IMR-90 (cell line): ENCODE measurements around the gene TNFRSF4. TPM values are rescaled to one million over a fixed set of nuclear protein-coding genes. Genes with fewer than 3 reads are reported as not detected.

ENCODE experiments used
- ATAC-seq: fragments of 200-7000 bp; cut with Tn5 transposase; 2 replicates; pipeline ENCODE4 v1.9.1; 2020; ENCODE audit warnings: low read depth, mild to moderate bottlenecking, moderate library complexity
- BruUV-seq: library from RNA; stranded (reverse); fragments of 400-500 nt; replicated peaks from 2 replicates; lab custom pipeline; 2021; lab: Mats Ljungman, UMichigan
- CTCF ChIA-PET: fragments of 300-600 bp; formaldehyde crosslinking; extraction: SDS; loops from one replicate; lab custom pipeline; 2021; ENCODE audit warnings: antibody characterized with exemption; lab: Yijun Ruan, JAX
- POLR2A ChIA-PET: fragments of 300-600 bp; sonication (Branson Sonifier 250); formaldehyde crosslinking; loops from one replicate; lab custom pipeline; 2022; ENCODE audit warnings: antibody characterized with exemption; ENCODE audit not compliant: unreplicated experiment; lab: Charles Lee
- DNase-seq: peaks from one replicate; pipeline ENCODE4 v3.0.0; 2013
- H2AFZ ChIP-seq: replicated peaks from 2 replicates; pipeline ENCODE3; 2013; ENCODE audit warnings: low read length, mild to moderate bottlenecking; ENCODE audit not compliant: poor library complexity
- H2AK5ac ChIP-seq: 2 replicates; pipeline ENCODE4 v1.6.1; 2013; ENCODE audit warnings: low read depth, low read length, inconsistent platforms
- H2AK9ac ChIP-seq: replicated peaks from 2 replicates; pipeline ENCODE3; 2013; ENCODE audit warnings: mild to moderate bottlenecking, low read depth, low read length, moderate library complexity; ENCODE audit not compliant: poor library complexity
- H2BK120ac ChIP-seq: 2 replicates; pipeline ENCODE4 v1.6.1; 2013; ENCODE audit warnings: low read depth, low read length, inconsistent platforms
- H2BK15ac ChIP-seq: 3 replicates; pipeline ENCODE4 v1.6.1; 2013; ENCODE audit warnings: low read depth, low read length, inconsistent platforms
- H2BK20ac ChIP-seq: 2 replicates; pipeline ENCODE4 v1.6.1; 2013; ENCODE audit warnings: low read depth, mild to moderate bottlenecking, inconsistent platforms, low read length, moderate library complexity
- H2BK5ac ChIP-seq: 2 replicates; pipeline ENCODE4 v1.6.1; 2013; ENCODE audit warnings: mild to moderate bottlenecking, low read depth, low read length, inconsistent platforms; ENCODE audit not compliant: poor library complexity, severe bottlenecking
- H3K14ac ChIP-seq: replicated peaks from 2 replicates; pipeline ENCODE4 v1.6.1; 2013; ENCODE audit warnings: low read depth, low read length, inconsistent platforms
- H3K18ac ChIP-seq: 2 replicates; pipeline ENCODE4 v1.6.1; 2013; ENCODE audit warnings: low read depth, low read length, control low read depth
- H3K23ac ChIP-seq: 2 replicates; pipeline ENCODE4 v1.6.1; 2013; ENCODE audit warnings: low read depth, low read length, inconsistent platforms
- H3K27ac ChIP-seq: 2 replicates; pipeline ENCODE4 v1.5.1; 2013; ENCODE audit warnings: mild to moderate bottlenecking, control low read depth, low read length; ENCODE audit not compliant: insufficient read depth
- H3K27me3 ChIP-seq: 2 replicates; pipeline ENCODE4 v1.6.1; 2013; ENCODE audit warnings: low read length; ENCODE audit not compliant: control insufficient read depth, insufficient read depth
- H3K36me3 ChIP-seq: 2 replicates; pipeline ENCODE4 v1.6.1; 2013; ENCODE audit warnings: low read length, mixed read lengths; ENCODE audit not compliant: control insufficient read depth, insufficient read depth
- H3K4ac ChIP-seq: 2 replicates; pipeline ENCODE4 v1.6.1; 2013; ENCODE audit warnings: low read depth, low read length, inconsistent platforms
- H3K4me1 ChIP-seq: 2 replicates; pipeline ENCODE4 v1.6.1; 2013; ENCODE audit warnings: low read length, mixed read lengths; ENCODE audit not compliant: control insufficient read depth, insufficient read depth
- H3K4me2 ChIP-seq: 2 replicates; pipeline ENCODE4 v1.6.1; 2013; ENCODE audit warnings: low read depth, mild to moderate bottlenecking, control low read depth, low read length, moderate library complexity
- H3K4me3 ChIP-seq: 2 replicates; pipeline ENCODE4 v1.5.1; 2013; ENCODE audit warnings: low read depth, mild to moderate bottlenecking, control low read depth, low read length, moderate library complexity; ENCODE audit not compliant: insufficient read depth
- H3K56ac ChIP-seq: 2 replicates; pipeline ENCODE4 v1.6.1; 2013; ENCODE audit warnings: low read length, inconsistent platforms; ENCODE audit not compliant: insufficient read depth; ENCODE audit errors: extremely low read depth
- H3K79me1 ChIP-seq, 2 experiments: 2 replicates each; pipeline ENCODE4 v1.6.1; 2013; ENCODE audit warnings: low read length in 2 of 2, inconsistent platforms in 1 of 2, low read depth in 1 of 2
- H3K9ac ChIP-seq: 2 replicates; pipeline ENCODE4 v1.6.1; 2013; ENCODE audit warnings: low read depth, low read length, control low read depth
- H3K9me1 ChIP-seq: 2 replicates; pipeline ENCODE4 v1.6.1; 2013; ENCODE audit warnings: low read length, inconsistent platforms; ENCODE audit not compliant: insufficient read depth
- H3K9me3 ChIP-seq: 2 replicates; pipeline ENCODE4 v1.6.1; 2013; ENCODE audit warnings: low read length; ENCODE audit not compliant: control insufficient read depth, insufficient read depth
- H4K20me1 ChIP-seq: 2 replicates; pipeline ENCODE4 v1.6.1; 2013; ENCODE audit warnings: low read length, inconsistent platforms; ENCODE audit not compliant: insufficient read depth
- H4K5ac ChIP-seq: 2 replicates; pipeline ENCODE4 v1.6.1; 2013; ENCODE audit warnings: mild to moderate bottlenecking, low read depth, low read length, control low read depth
- H4K8ac ChIP-seq, 2 experiments: 2 replicates each; pipeline ENCODE4 v1.6.1; 2013; ENCODE audit warnings: low read depth in 2 of 2, low read length in 2 of 2, control low read depth in 1 of 2, inconsistent platforms in 1 of 2
- H4K91ac ChIP-seq: 2 replicates; pipeline ENCODE4 v1.6.1; 2013; ENCODE audit warnings: low read depth, low read length, inconsistent platforms; ENCODE audit not compliant: insufficient read depth
- BHLHE40 ChIP-seq: fragments of 150-350 bp; IDR thresholded peaks from 2 replicates; pipeline ENCODE4 v1.6.1; 2016; ENCODE audit warnings: mild to moderate bottlenecking, low read depth, low read length
- CEBPB ChIP-seq: IDR thresholded peaks from 2 replicates; pipeline ENCODE4 v1.6.1; 2012; ENCODE audit warnings: low read depth, low read length, improper control_type of control experiment
- CHD1 ChIP-seq: IDR thresholded peaks from 2 replicates; pipeline ENCODE4 v1.6.1; 2012; ENCODE audit warnings: low read depth, low read length, improper control_type of control experiment
- ELK1 ChIP-seq: fragments of 150-350 bp; IDR thresholded peaks from 2 replicates; pipeline ENCODE4 v1.6.1; 2016; ENCODE audit warnings: low read depth, mild to moderate bottlenecking, low read length, moderate library complexity, borderline replicate concordance
- MAFK ChIP-seq: IDR thresholded peaks from 2 replicates; pipeline ENCODE4 v1.6.1; 2012; ENCODE audit warnings: low read depth, low read length, improper control_type of control experiment
- MAZ ChIP-seq: IDR thresholded peaks from 2 replicates; pipeline ENCODE4 v1.6.1; 2012; ENCODE audit warnings: low read depth, mild to moderate bottlenecking, low read length, improper control_type of control experiment, moderate library complexity, borderline replicate concordance
- MXI1 ChIP-seq: IDR thresholded peaks from 2 replicates; pipeline ENCODE4 v1.6.1; 2012; ENCODE audit warnings: low read depth, mild to moderate bottlenecking, low read length, moderate library complexity, borderline replicate concordance
- NFE2L2 ChIP-seq: fragments of 150-350 bp; IDR thresholded peaks from 2 replicates; pipeline ENCODE4 v1.6.1; 2016; ENCODE audit warnings: low read depth, mild to moderate bottlenecking, low read length
- POLR2A ChIP-seq: IDR thresholded peaks from 2 replicates; pipeline ENCODE4 v1.6.1; 2012; ENCODE audit warnings: mild to moderate bottlenecking, low read depth, low read length
- RAD21 ChIP-seq: IDR thresholded peaks from 2 replicates; pipeline ENCODE4 v1.6.1; 2012; ENCODE audit warnings: low read length, improper control_type of control experiment
- RFX5 ChIP-seq: IDR thresholded peaks from 2 replicates; pipeline ENCODE4 v1.8.0; 2012; ENCODE audit warnings: low read depth, mild to moderate bottlenecking, low read length, moderate library complexity
- SMC3 ChIP-seq: fragments of 150-350 bp; IDR thresholded peaks from 2 replicates; pipeline ENCODE4 v1.6.1; 2016; ENCODE audit warnings: low read depth, mild to moderate bottlenecking, antibody characterized with exemption, low read length, moderate library complexity
- WGBS, 2 experiments: methylation state at CpG; one replicate each; pipeline versions ENCODE4 v1.1.5 to v1.1.7; 2013; ENCODE audit warnings: missing lambda C conversion rate in 2 of 2; ENCODE audit not compliant: insufficient read length in 1 of 2; ENCODE audit errors: extremely low coverage in 2 of 2; 5-methylcytosine and 5-hydroxymethylcytosine counted together
- dilution Hi-C: fragments of 300-500 bp; cut with HindIII; formaldehyde crosslinking; loops from one replicate; pipeline ENCODE4 v1.14.3; 2018; ENCODE audit warnings: low sequenced_read_pairs; ENCODE audit not compliant: unreplicated experiment
- in situ Hi-C: fragments of 300-500 bp; cut with MboI; formaldehyde crosslinking; loops from 3 replicates; pipeline ENCODE4 v1.14.3; 2019; ENCODE audit warnings: low sequenced_read_pairs, inconsistent platforms, mixed read lengths
- intact Hi-C: fragments of 100-400 bp; cut with micrococcal nuclease; formaldehyde crosslinking; loops from 2 replicates; pipeline ENCODE4 v1.10.0; 2022
- polyA plus RNA-seq, 3 experiments: library from polyadenylated mRNA; depleted of rRNA; stranded (reverse); fragments of >200 nt; gene quantifications; 2 replicates each; pipeline ENCODE4 v1.2.3, GENCODE V29; 2012; ENCODE audit warnings: low replicate concordance in 1 of 3
- total RNA-seq: library from RNA; depleted of rRNA; stranded (reverse); fragments of >200 nt; gene quantifications from 2 replicates; pipeline ENCODE4 v1.2.3, GENCODE V29; 2012
- TF ChIP-seq, protein P1 (sequence below): fragments of 150-350 bp; IDR thresholded peaks from 2 replicates; pipeline ENCODE4 v1.6.1; 2017; ENCODE audit warnings: mild to moderate bottlenecking, antibody characterized with exemption, low read length, low read depth
- TF ChIP-seq, protein P2 (sequence below): conservative IDR thresholded peaks from 2 replicates; pipeline ENCODE4 v1.5.1; 2012; ENCODE audit warnings: mild to moderate bottlenecking, low read depth, low read length, improper control_type of control experiment

Gene TNFRSF4
- total and polyA plus RNA-seq, 2 of the 4 experiments (the other 2 are of a cell fraction), result 0.15 TPM; not detected in 1

DNA sequence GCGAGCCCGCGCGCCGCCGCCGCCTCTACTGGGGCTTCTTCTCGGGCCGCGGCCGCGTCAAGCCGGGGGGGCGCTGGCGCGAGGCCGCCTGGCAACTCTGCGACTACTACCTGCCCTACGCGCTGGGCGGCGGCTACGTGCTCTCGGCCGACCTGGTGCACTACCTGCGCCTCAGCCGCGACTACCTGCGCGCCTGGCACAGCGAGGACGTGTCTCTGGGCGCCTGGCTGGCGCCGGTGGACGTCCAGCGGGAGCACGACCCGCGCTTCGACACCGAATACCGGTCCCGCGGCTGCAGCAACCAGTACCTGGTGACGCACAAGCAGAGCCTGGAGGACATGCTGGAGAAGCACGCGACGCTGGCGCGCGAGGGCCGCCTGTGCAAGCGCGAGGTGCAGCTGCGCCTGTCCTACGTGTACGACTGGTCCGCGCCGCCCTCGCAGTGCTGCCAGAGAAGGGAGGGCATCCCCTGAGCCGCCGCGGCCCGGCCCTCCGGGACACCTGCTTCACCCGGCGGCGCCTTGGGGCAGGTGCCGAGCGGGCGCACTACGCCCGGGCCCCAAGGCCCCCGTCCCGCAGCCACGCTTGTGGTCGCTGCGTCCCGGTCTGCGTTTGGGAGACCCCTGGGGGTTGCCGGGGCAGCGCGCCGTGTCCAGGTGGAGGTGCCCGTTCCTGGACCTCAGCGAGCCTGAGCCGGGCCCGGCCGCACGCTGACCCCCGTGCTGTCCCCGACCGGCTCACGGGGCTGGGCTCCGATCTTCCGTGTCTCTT lies 19.0 kb upstream of the TNFRSF4 start:
- no peak overlapping the region for H3K14ac ChIP-seq
- no peak overlapping the region for H3K23ac ChIP-seq
- no peak overlapping the region for H2BK15ac ChIP-seq
- no peak overlapping the region for H2BK20ac ChIP-seq
- peak overlapping the region; percentile 99; the same call in 1 of the 2 replicates for H2AK5ac ChIP-seq
- peak overlapping the region; percentile 79; the same call in 1 of the 2 replicates for H4K91ac ChIP-seq
- peak overlapping the region; percentile 83 for H2AFZ ChIP-seq
- peaks cover 11% of the 10 kb centered on the region for H3K36me3 ChIP-seq
- peak overlapping the region; percentile 74; the same call in 1 of the 2 replicates for H3K4ac ChIP-seq
- POLR2A ChIA-PET, result no interaction called here
- peaks cover 24% of the 10 kb centered on the region for H3K4me1 ChIP-seq
- peaks cover 3% of the 10 kb centered on the region for H3K9me3 ChIP-seq
- peaks cover 18% of the 10 kb centered on the region for H4K20me1 ChIP-seq
- no TSS peak for BruUV-seq
- WGBS, 2 experiments, result 86% methylated on average over 58 of the region's 98 CpGs; no CpG with 5 or more reads in 1 of the 2 experiments
- no peak for ATAC-seq
- CTCF ChIA-PET, result no interaction called here
- in situ Hi-C loops (no loop called here), dilution Hi-C loops (no loop called here), intact Hi-C loops (loop anchor here (5.0 kb wide), 1 partner anchor 251 kb away; the partner anchor contains the start of gene PERM1)
- H3K79me1 ChIP-seq, result peaks cover 12 to 64% of the 10 kb centered on the region in 2 experiments; a peak in 3 of 4 replicates
- no peak overlapping the region for H3K9ac ChIP-seq
- no peak overlapping the region for H3K18ac ChIP-seq
- H3K27me3 ChIP-seq, result no peaks in the 10 kb centered on the region
- peak overlapping the region; percentile 95 for H2AK9ac ChIP-seq
- DNase-seq, result no peak
- H3K27ac ChIP-seq, result no peak overlapping the region; the same call in 1 of the 2 replicates
- H3K9me1 ChIP-seq, result peaks cover 6% of the 10 kb centered on the region
- H3K4me3 ChIP-seq, result peak overlapping the region; percentile 42; the same call in 1 of the 2 replicates
- no peak overlapping the region for H2BK120ac ChIP-seq
- H3K56ac ChIP-seq, result no peak overlapping the region
- H3K4me2 ChIP-seq, result peak overlapping the region; percentile 71
- H4K8ac ChIP-seq, result peak overlapping the region; percentile 96 to 100; a peak in 3 of 4 replicates
- H4K5ac ChIP-seq, result peak overlapping the region; percentile 91; the same call in 1 of the 2 replicates
- H2BK5ac ChIP-seq, result no peak overlapping the region
- TF ChIP-seq, protein P1, sequence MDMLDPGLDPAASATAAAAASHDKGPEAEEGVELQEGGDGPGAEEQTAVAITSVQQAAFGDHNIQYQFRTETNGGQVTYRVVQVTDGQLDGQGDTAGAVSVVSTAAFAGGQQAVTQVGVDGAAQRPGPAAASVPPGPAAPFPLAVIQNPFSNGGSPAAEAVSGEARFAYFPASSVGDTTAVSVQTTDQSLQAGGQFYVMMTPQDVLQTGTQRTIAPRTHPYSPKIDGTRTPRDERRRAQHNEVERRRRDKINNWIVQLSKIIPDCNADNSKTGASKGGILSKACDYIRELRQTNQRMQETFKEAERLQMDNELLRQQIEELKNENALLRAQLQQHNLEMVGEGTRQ, result no peak
- TF ChIP-seq, protein P2, sequence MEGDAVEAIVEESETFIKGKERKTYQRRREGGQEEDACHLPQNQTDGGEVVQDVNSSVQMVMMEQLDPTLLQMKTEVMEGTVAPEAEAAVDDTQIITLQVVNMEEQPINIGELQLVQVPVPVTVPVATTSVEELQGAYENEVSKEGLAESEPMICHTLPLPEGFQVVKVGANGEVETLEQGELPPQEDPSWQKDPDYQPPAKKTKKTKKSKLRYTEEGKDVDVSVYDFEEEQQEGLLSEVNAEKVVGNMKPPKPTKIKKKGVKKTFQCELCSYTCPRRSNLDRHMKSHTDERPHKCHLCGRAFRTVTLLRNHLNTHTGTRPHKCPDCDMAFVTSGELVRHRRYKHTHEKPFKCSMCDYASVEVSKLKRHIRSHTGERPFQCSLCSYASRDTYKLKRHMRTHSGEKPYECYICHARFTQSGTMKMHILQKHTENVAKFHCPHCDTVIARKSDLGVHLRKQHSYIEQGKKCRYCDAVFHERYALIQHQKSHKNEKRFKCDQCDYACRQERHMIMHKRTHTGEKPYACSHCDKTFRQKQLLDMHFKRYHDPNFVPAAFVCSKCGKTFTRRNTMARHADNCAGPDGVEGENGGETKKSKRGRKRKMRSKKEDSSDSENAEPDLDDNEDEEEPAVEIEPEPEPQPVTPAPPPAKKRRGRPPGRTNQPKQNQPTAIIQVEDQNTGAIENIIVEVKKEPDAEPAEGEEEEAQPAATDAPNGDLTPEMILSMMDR, result no peak
- TF ChIP-seq POLR2A (no peak), MAFK (no peak), SMC3 (no peak), CHD1 (no peak), CEBPB (no peak), ELK1 (no peak), BHLHE40 (no peak), RAD21 (no peak), NFE2L2 (no peak), MXI1 (no peak), MAZ (no peak), RFX5 (no peak)
